HEK293 (cell line): ENCODE measurements around the gene PNPLA2.

ENCODE experiments used
- BCL11A ChIP-seq: fragments of 450-650 bp; formaldehyde crosslinking; IDR thresholded peaks from 2 replicates; pipeline ENCODE4 v1.5.1; 2016; ENCODE audit warnings: low read depth, missing biosample characterization, missing genetic modification characterization
- GLIS1 ChIP-seq: fragments of 450-650 bp; formaldehyde crosslinking; IDR thresholded peaks from 2 replicates; pipeline ENCODE4 v1.5.1; 2016; ENCODE audit warnings: missing biosample characterization, missing genetic modification characterization
- HIC1 ChIP-seq: fragments of 450-650 bp; formaldehyde crosslinking; IDR thresholded peaks from 2 replicates; pipeline ENCODE4 v1.5.1; 2016; ENCODE audit warnings: missing biosample characterization, missing genetic modification characterization
- HOXD13 ChIP-seq: sonication (generic); formaldehyde crosslinking; IDR thresholded peaks from 2 replicates; pipeline ENCODE4 v1.8.0; 2022; ENCODE audit warnings: missing genetic modification reagents, borderline replicate concordance
- KLF17 ChIP-seq: fragments of 450-650 bp; formaldehyde crosslinking; IDR thresholded peaks from 2 replicates; pipeline ENCODE4 v1.5.1; 2016; ENCODE audit warnings: missing biosample characterization, missing genetic modification characterization
- KLF8 ChIP-seq: fragments of 450-650 bp; formaldehyde crosslinking; IDR thresholded peaks from 2 replicates; pipeline ENCODE4 v1.5.1; 2016; ENCODE audit warnings: missing biosample characterization, missing genetic modification characterization
- REST ChIP-seq: fragments of 450-650 bp; formaldehyde crosslinking; IDR thresholded peaks from 2 replicates; pipeline ENCODE4 v1.5.1; 2016; ENCODE audit warnings: missing biosample characterization, missing genetic modification characterization
- TSHZ1 ChIP-seq: fragments of 450-650 bp; formaldehyde crosslinking; IDR thresholded peaks from 2 replicates; pipeline ENCODE4 v1.5.1; 2016; ENCODE audit warnings: missing biosample characterization, missing genetic modification characterization, borderline replicate concordance
- YY1 ChIP-seq: fragments of 450-650 bp; formaldehyde crosslinking; IDR thresholded peaks from 2 replicates; pipeline ENCODE4 v1.5.1; 2018; ENCODE audit warnings: missing biosample characterization, missing genetic modification characterization
- ZBTB17 ChIP-seq: fragments of 450-650 bp; formaldehyde crosslinking; IDR thresholded peaks from 2 replicates; pipeline ENCODE4 v1.5.1; 2016; ENCODE audit warnings: missing biosample characterization, missing genetic modification characterization
- ZIC2 ChIP-seq: fragments of 450-650 bp; formaldehyde crosslinking; IDR thresholded peaks from 2 replicates; pipeline ENCODE4 v1.5.1; 2016; ENCODE audit warnings: missing biosample characterization, missing genetic modification characterization
- ZNF132 ChIP-seq: fragments of 450-650 bp; formaldehyde crosslinking; IDR thresholded peaks from 2 replicates; pipeline ENCODE4 v1.5.1; 2017; ENCODE audit warnings: missing biosample characterization, missing genetic modification characterization, borderline replicate concordance
- ZNF16 ChIP-seq: fragments of 450-650 bp; formaldehyde crosslinking; IDR thresholded peaks from 2 replicates; pipeline ENCODE4 v1.5.1; 2016; ENCODE audit warnings: low read depth, missing biosample characterization, missing genetic modification characterization
- ZNF2 ChIP-seq: fragments of 450-650 bp; formaldehyde crosslinking; IDR thresholded peaks from 2 replicates; pipeline ENCODE4 v1.5.1; 2016; ENCODE audit warnings: missing biosample characterization, missing genetic modification characterization
- ZNF266 ChIP-seq: fragments of 450-650 bp; formaldehyde crosslinking; IDR thresholded peaks from 2 replicates; pipeline ENCODE4 v1.5.1; 2016; ENCODE audit warnings: missing biosample characterization, missing genetic modification characterization, low read depth
- ZNF280D ChIP-seq: fragments of 450-650 bp; formaldehyde crosslinking; IDR thresholded peaks from 2 replicates; pipeline ENCODE4 v1.5.1; 2016; ENCODE audit warnings: missing biosample characterization, missing genetic modification characterization
- ZNF362 ChIP-seq: fragments of 450-650 bp; formaldehyde crosslinking; IDR thresholded peaks from 2 replicates; pipeline ENCODE4 v1.5.1; 2016; ENCODE audit warnings: missing biosample characterization, missing genetic modification characterization
- ZNF398 ChIP-seq: fragments of 450-650 bp; formaldehyde crosslinking; IDR thresholded peaks from 2 replicates; pipeline ENCODE4 v1.5.1; 2017; ENCODE audit warnings: missing biosample characterization, missing genetic modification characterization
- ZNF488 ChIP-seq: fragments of 450-650 bp; formaldehyde crosslinking; IDR thresholded peaks from 2 replicates; pipeline ENCODE4 v1.5.1; 2016; ENCODE audit warnings: missing biosample characterization, missing genetic modification characterization

Gene PNPLA2

GRCh38 chr11:834371-835316 is 15.9 kb downstream of the PNPLA2 start (continued):
- TF ChIP-seq ZNF398 (tag by site-specific recombination) (no peak; the same call in 1 of the 2 replicates), ZIC2 (tag by site-specific recombination) (peak; percentile 68; the same call in 1 of the 2 replicates), ZNF16 (no peak), TSHZ1 (no peak), HIC1 (tag by site-specific recombination) (peak; percentile 81), ZBTB17 (tag by site-specific recombination) (0 out of 2 replicates have a peak, but pooled peaks have one; percentile 1), ZNF2 (tag by site-specific recombination) (no peak), KLF8 (tag by site-specific recombination) (peak; percentile 26), ZNF362 (tag by site-specific recombination) (0 out of 2 replicates have a peak, but pooled peaks have one; percentile 44), BCL11A (tag by site-specific recombination) (0 out of 2 replicates have a peak, but pooled peaks have one; percentile 10), ZNF488 (no peak), ZNF132 (tag by site-specific recombination) (no peak), ZNF266 (no peak), REST (tag by site-specific recombination) (no peak), GLIS1 (peak; percentile 25; the same call in 1 of the 2 replicates), KLF17 (no peak), YY1 (tag by site-specific recombination) (no peak), ZNF280D (tag by site-specific recombination) (no peak), HOXD13 (no peak)
